Vagina (tissue), 2 donors: ENCODE data around the gene FAM114A2.

Source experiments
- CTCF ChIP-seq, 3 experiments: fragments of 450-650 bp in 2 of 3; fragments of 200-600 bp in 1 of 3; sonication (generic) in 1 of 3; IDR thresholded peaks; one replicate each; pipeline ENCODE4 v1.5.1; 2017 to 2019; ENCODE audit warnings: antibody characterized with exemption in 3 of 3, mild to moderate bottlenecking in 2 of 3, moderate library complexity in 2 of 3
- POLR2A ChIP-seq, 2 donors: fragments of 450-650 bp; IDR thresholded peaks; one replicate each; pipeline ENCODE4 v1.6.1; 2017; ENCODE audit warnings: antibody characterized with exemption in 2 of 2, mild to moderate bottlenecking in 2 of 2, moderate library complexity in 2 of 2
- POLR2AphosphoS5 ChIP-seq, 2 donors: sonication (generic); formaldehyde crosslinking; IDR thresholded peaks; one replicate each; pipeline ENCODE4 v1.9.0; 2017; ENCODE audit warnings: antibody characterized with exemption in 2 of 2, mild to moderate bottlenecking in 2 of 2, low read depth in 1 of 2; ENCODE audit not compliant: insufficient read depth in 1 of 2

GRCh38 chr5:154005648-154006047 lies 33.1 kb downstream of the FAM114A2 start:
- TF ChIP-seq CTCF (IDR thresholded peaks at IDR 0.05) (no peak), POLR2AphosphoS5 (IDR thresholded peaks at IDR 0.05; ENCODE audit: insufficient read depth in 1 of 2, low read depth in 1 of 2) (no peak), POLR2A (IDR thresholded peaks at IDR 0.05) (no peak)
